ENCODE data around the gene SPATA9.

Gene SPATA9, protein sequence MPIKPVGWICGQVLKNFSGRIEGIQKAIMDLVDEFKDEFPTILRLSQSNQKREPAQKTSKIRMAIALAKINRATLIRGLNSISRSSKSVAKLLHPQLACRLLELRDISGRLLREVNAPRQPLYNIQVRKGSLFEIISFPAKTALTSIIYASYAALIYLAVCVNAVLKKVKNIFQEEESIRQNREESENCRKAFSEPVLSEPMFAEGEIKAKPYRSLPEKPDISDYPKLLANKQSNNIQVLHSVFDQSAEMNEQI

DNA sequence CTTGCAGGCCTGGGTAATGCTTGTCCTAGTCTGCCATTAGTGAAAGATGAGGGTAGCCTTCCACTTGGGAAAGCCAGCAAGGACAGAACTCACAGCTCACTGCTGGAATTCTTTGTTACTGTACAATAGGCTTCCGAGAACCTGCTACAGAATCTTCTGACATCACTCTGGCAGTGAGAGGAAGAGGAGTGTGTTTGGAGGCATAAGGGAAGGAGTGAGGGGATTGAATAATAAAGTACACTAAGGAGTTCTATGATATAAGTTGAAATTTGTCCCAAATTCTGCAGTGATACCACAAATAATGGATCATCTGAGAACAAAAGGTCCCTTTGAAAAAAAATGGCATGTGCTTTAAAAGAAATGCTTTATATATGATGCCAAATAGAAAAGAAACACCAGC lies at the start of gene SPATA9:
TSS of gene SPATA9 (minus strand) at position 101 of the 400 bp plus-strand sequence. CDS start 137 bp downstream, outside the sequence.
- DNase-seq = no peak

DNA sequence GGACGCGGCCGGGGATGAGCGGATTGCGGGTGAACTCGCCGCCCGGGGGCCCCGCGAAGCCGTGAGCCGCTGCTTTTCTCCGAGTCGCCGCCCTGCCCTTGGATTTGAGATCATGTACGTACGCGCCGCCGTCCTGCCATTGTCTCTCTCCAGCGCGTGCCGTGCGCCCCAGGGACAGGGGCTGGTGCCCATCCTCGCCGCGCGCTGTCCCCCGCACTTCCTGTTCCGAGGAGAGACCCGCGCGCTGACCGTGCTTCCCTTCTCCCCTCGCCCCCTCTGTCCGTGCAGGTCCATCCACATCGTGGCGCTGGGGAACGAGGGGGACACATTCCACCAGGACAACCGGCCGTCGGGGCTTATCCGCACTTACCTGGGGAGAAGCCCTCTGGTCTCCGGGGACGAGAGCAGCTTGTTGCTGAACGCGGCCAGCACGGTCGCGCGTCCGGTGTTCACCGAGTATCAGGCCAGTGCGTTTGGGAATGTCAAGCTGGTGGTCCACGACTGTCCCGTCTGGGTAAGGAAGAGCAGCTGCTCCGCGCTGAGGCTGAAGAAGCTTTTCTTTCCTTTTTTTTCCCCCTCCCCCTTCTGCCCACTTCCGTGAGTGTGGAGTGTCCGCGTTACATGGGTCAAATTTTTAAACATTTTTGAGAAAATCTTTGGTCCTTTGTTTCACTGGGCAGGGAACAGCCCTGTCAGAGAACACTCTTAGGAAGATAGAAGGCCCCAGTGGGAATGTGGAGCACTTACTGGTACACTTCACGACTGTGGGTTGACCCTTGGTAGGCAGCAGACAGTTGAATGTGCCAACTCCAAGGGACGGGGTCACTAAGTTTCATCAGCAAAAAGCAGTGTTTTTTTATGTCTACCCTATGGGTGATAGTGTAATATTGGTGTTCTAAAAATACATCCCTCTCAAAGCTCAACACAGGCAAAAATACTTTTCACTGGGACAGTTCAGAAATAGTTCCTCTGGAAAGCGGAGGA lies 49.1 kb upstream of the SPATA9 start:
- peak; percentile 22 for DNase-seq

DNA sequence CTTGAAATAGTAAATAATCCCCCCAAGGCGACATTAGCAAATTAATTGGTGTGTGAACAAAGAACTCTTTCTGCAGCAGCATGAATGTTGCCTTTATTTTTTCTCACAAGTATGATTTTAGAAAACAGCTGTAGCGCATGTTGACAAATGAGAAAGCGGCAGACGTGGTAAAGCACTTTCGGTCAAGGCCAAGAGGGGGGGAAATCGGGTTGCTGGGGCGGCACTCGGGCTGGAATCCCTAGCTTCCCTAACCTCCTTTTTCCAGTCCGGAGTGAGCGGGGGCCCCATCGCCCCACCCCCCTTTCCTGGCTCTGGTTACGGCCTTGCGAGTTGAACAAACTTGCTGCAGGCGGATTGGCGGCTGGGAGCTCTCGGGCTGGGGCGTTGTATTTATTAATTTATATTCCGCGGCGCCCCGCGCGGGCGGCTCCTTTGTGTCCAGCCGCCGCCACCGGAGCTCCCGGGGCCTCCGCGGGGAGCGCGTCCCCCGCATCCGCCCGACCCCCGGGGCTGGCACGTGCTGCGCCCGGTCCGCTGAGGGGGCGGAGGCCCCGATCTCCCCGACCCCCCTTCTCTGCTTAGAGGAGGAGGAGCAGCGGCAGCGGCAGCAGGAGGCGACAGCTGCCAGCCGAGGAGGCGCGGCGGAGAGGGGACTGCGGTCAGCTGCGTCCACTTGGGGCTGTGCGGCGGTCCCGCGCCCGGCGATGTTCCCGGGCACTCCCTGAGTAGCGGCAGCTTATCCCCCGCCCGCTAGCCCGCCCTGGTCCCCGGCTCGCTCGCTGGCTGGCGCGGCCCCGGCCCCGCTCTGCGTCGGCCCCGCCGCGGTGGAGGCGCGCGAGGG lies 48.2 kb upstream of the SPATA9 start, which contains the start of gene RHOBTB3:
TSS of gene RHOBTB3 (plus strand) at position 607 of the 841 bp plus-strand sequence. CDS start 347 bp downstream, outside the sequence.
- peak; percentile 46 for DNase-seq

DNA sequence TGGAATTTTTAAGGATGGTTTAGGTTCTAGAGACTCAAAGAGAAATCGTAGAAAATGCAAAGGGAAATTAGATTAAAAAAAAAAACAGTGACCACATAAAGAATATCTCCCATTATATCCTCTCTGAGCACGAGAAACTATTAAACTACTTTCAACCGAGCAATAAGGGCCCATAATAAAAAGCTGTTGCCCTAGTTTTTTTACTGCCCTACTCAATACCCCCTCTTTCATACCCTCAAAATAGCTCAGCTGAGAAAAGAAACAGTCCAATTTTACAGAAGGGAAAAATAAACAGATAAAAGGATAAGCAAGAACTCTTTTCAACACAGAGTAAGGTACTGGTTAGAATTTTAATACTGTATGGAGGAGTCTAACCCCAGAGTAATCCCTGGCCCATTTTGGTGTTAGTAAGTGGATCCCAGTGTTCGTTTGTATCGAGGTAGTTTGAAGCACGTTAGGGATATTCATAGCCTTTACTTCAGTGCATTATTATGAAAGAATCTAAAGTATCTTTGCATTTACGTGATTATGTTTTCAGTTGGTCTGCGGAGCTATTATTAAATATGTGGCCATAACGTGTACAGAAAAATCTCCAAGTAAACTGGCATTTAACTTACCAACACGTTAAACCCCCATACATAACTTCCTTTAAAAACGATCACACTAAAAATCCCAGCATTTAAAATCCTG lies 47.4 kb upstream of the SPATA9 start:
- DNase-seq = no peak

DNA sequence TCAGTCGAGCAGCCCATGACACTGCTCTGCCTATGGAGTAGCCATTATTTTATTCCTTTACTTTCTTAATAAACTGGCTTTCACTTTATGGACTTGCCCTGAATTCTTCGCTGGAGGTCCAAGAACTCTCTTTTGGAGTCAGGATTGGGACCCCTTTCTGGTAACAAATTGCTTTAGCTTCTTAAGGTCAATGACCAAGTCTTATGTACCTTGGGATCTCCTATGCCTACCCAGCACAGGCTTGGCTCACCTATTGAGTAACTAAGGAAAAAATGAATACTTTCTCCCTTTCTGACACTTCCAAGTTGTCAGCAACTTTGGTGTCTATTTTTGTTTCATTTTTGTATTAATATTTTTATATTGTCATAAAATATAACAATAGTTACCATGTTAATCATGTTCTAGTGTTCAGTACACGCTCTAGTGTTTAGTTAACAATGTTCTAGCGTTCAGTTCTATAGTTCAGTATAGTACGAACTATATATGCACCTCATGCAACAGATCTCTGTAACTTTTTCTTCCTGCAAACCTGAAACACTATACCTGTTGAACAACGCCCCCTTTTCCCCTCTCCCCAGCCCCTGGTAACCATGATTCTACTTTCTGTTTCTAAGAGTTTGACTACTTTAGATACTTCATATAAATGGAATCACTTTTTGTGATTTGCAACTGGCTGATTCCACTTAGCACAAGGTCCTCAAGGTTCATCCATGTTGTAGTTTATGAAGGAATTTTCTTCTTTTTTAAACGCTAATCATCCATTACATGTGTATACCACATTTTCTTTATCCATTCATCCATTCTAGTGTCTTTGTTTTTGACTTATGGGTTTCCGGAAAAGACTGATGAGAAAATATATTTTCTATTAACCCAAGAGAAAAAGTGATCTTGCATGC lies 46.6 kb upstream of the SPATA9 start:
- DNase-seq = no peak

DNA sequence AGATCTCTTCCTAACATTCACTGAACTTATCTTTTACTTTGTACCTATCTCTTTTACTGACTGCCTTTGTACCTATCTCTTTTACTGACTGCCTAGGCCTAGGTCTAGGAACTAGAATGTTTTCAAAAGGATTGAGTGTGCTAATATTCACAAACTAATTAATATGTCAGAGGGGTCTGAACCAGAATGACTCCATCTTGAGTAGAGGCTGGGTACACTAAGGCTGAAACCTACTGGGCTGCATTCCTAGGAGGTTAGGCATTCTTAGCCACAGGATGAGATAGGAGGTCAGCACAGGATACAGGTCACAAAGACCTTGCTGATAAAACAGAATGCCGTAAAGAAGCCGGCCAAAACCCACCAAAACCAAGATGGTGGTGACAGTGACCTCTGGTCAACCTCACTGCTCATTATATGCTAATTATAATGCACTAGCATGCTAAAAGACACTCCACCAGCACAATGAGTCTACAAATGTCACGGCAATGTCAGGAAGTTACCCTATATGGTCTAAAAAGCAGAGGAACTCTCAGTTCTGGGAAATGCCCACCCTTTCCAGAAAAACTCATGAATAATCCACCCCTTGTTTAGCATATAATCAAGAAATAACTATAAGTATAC lies 45.8 kb upstream of the SPATA9 start:
- no peak for DNase-seq

DNA sequence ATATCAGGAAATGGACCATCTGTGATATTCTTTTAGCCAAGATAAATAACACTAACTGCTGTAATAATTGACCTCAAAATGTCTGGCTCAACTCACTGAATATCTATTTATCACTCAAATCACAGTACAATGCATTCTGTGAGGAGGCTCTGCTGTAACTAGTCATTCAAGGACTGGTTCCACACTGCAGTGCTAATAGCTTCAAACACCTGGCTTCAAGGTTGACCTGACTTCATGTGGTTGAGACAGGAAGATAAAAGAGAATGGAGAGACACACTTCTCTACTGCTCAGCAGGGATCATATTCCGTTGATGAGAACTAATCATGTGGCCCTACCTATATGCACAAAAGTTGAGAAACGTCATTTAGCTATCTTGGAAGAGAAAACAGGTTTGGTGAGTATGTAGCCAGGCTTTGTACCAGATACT lies 45.0 kb upstream of the SPATA9 start:
- DNase-seq = no peak

DNA sequence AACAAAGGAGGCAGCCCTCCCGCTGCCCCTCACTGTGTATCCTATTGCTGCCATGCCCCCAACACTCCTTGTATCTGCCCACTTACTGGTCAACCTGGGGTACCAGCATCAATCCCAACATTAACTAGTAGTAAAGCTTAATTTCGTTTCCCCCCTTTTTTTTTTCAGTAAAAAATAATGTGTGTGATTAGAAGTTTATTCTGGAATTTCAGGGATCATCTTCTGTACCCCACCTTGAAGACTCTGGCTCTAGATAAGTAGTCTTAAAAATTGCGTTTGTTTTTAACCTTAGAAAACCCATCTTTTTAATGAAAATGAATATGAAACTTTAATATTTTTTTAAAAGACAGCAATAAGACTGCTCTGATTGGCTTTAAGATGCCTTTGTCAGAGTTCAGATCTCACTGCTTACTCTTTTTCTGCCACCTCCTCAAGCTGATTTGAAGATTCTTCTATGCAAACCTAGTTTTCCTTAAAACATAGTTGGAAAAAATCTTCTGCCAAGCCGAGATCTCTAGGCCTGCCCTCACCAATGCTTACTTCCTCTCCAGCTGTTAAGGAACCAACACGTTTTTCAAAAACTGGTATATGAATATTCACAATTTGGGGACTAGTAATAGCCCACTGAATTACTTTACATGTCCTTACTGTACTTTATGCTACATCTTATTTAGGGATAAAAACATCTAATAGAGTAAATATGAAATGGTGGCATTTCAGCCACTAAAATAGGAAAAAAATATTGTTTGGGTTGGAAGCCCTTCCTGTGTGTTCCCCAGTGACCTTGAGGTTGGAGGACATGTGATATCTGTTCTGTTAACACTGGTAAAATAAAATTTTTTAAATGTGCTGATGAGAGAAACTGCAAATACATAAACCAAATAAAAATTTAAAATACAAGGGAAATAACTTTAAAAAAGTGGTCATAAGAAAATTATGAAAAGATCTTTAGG lies 44.3 kb upstream of the SPATA9 start:
- no peak for DNase-seq

DNA sequence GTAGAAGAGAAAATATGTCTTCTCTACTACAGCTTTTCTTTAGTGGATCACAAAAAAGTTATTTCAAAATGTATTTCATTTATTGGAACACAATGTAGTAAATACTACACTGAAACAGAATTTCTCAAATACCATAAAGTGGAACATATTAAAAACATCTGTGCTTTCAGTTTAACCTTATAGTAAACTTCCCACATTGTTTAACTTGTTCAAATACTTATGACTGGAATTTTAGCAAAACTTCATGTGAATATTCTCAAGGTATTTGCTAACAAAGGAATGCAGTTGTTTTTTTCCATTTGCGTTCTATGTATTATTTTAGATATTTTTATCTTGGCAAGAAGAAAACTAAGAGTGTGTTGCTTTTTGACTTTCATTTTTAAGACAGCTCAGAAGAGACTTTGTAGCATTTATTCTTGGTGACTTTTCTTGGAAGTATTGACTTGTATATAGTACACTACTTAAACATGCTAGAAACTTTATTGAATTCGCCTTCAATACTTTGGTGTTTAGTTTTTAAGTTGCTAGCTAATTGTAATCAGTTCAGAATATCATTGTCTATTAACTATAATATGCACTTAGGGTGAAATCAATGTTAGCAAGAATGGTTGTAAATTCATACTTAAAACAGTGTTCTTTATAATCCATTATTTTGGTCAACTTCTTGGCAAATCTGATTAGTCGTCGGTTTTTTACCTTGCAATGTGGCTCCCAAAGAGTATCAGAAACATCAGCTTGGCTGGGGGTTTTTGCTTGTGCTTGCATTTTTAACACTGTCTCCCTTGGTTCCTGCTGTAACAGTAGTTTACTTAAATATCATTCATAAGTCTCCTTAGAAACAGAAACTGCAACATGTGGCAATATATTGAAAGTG lies 43.4 kb upstream of the SPATA9 start:
- no peak for DNase-seq

DNA sequence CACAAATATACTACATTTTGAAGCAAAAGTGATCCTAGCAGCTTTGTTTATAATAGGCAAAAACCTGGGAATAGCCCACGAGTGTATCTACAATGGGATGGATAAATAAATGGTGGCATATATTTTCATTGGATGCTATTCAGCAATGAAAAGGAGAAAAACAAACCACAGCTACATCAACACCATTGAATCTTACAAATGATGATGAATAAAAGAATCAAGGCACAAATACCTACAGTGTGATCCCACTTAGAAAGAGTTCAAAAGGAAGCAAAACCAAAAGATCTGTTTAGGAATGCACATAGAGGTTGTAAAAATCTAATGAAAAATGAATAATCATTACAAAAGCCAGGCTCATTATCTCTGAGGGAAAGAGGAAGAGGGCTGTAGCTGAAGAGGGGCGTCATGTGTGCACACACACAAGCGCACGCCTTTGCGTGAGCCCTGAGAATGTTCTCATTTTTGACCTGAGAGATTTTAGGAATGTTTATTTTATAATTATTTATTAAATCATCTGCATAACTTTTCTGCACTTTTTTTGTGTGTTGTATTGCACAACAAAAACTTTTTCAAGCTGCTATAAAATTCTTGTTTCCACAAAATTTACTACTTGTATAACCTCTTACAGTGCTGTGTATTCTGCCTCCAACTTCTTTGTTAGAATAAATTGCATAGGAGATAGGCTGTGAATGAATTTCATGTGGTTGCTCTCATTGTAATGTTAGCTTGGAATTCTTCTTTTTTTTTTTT lies 42.5 kb upstream of the SPATA9 start:
- no peak for DNase-seq

DNA sequence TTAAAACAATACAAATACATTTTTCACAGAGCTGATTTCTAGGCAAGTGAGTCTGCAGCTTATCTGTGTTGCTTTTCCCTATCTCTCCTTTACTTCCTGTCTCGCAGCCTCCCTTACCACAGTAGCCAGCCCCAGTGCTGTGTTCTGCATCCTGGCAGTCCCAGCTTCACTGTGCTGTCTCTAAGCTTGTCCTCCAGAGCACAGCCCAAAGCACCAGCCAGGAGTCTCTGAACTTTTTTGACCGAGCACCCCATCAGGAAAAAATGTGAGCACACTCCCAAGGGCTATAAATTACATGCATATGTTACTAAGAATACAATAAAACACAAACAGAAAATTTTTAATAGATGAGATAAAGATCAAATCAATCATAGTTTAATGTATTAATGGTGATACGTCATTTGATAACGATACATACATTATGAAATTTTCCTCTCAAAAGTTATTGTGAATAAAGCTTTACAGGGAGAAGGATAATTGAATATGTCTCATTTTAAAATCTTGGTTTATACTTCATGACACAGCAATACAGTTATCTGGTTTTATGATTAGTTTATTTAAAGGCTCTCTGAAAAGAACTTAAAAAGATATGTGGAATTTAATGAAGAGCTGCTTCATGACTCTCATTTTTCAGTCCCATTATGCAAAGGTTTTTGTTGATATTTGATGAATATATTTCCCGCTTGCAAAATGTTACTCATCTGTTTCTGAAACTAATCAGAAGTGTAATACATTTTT lies 41.0 kb upstream of the SPATA9 start:
- no peak for DNase-seq

DNA sequence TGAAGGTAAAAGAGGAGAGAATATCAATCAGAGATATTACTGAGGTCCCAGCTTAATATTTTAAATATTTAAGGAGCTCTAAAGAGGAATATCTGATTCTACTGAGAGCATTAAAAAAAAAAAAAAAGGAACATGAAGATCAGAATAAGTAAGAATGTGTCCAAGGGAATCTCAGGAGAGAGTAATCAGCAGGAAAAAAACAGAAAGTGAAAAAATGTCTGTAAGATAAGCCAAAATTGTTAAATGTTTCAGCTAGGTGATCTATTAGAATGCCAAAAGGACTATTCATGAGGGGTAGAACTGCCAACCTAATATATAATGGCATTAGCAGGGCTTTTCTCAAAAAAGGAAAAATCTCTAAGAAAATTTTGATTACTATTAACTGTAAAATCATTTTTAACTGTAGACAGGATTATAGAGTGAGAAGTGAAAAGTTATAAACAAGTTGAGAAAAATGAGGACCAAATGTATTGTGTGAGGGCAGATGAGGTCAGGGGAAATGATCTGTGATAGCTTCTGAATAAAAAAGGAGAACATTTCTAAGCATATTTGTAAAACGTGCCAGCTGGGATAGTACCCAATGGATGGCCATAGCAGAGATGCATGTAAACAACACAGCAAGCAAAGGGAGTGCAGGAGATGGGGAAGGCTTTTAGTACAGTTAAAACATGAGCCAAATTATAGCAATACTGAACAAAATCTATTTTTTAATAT lies 38.9 kb upstream of the SPATA9 start:
- DNase-seq = no peak

DNA sequence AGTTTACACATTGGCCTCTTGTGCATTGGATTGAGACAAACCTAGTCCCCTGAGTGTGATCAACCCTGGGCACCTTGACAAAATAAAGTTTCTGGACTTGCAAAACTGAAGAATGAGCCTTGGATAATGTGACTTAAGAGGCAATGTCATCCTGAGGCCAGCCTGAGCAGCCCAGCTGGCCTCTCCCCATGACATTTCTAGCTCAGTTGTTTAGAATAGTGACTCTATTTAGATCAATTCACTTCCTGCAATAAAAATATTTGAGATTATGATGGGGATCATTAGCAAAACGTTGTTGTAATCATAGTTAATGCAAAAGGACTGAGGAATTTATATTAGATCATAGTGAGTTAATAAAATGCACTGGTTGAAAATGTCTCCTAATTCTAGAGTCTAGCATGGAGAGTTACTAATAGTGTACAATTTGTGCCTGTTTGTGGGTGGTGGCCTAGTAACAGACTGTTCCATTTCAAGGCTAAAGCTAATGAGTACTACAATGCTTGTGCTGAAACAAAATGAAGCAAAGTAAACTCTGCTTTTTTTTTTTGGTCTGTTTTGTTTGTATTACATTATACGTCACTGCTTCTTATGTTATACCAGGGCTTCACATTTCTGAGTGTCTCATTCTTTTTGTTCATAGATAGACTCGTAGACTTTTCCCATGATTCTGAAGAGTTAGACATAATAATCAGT lies 37.4 kb upstream of the SPATA9 start:
- no peak for DNase-seq

DNA sequence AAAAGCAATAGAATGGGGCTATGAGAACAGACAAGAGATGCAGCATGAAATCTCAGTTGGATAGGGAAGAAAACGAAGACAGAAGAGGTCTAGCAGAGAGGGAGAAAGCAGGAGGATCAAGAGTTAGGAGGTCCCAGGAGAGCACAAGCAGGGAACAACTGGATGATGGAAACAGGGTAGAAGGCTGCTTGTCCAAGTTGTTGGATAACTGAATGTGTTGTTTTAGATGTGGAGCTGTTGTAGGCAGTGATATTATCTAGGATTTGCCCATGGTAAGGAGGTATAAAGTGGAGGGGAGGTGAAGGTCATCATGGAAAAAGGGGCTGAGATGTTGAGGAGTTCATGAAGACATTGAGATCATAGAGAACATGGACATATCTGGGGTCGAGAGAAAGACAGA lies 35.9 kb upstream of the SPATA9 start:
- no peak for DNase-seq

DNA sequence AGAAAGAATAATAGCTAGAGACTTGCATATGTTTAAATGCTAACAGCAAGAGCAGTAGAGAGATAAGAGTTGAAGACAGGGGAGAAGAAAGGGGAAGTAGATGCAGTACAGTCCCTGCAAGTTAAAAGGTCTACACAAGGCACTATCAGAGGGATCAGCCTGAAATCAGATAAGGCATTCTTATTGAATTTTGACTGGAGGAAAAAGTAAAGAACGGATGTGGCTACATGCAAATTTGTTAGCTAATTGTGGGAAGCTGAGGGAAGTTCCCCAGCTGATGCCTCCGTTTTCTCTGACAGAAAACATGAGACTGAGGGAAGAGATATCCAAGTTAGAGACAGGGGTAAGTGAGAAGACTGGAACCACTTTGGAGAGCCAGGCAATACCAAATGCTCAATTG lies 35.4 kb upstream of the SPATA9 start:
- DNase-seq = peak; percentile 6

DNA sequence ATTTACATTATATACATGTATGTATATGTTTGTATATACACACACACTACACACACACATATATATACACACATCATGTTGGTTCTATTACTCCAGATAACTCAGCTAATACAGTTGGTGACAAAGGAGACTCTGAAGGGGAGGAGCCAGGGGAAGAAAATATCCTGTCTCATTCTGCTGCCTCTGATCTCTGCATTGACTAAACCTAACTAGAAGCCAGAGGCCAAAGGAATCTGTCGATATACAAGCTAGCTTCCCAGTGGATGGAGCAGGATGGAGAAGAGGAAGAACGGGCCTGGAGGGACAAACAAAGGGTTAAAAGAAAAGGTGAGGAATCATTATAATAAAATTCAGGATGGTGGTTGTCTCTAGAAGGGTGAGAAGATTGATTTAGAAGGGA lies 34.6 kb upstream of the SPATA9 start:
- no peak for DNase-seq
